GM23248 (cell line): ENCODE measurements around the gene NR3C2. TPM values are rescaled to one million over a fixed set of nuclear protein-coding genes. Genes with fewer than 3 reads are reported as not detected.
A peak's percentile ranks its signal among the peaks of the same experiment; 100 is the strongest.

Experiments
- DNase-seq: peaks from one replicate; pipeline ENCODE4 v3.0.0-alpha.2; 2015
- H2AFZ ChIP-seq: fragments of 200-600 bp; sonication (generic); 2 replicates; pipeline ENCODE4 v1.6.1; 2016; ENCODE audit warnings: antibody characterized with exemption
- H3F3A ChIP-seq: fragments of 200-600 bp; sonication (generic); 2 replicates; pipeline ENCODE4 v1.6.1; 2016; ENCODE audit warnings: mild to moderate bottlenecking, antibody characterized with exemption, mixed run types; ENCODE audit not compliant: insufficient read depth
- H3K27ac ChIP-seq: fragments of 200-600 bp; sonication (generic); 2 replicates; pipeline ENCODE4 v1.5.1; 2016; ENCODE audit warnings: mild to moderate bottlenecking
- H3K27me3 ChIP-seq: fragments of 200-600 bp; sonication (generic); replicated peaks from 2 replicates; pipeline ENCODE4 v1.6.1; 2016; ENCODE audit warnings: mild to moderate bottlenecking; ENCODE audit not compliant: insufficient read depth
- H3K36me3 ChIP-seq: fragments of 200-600 bp; sonication (generic); 2 replicates; pipeline ENCODE4 v1.6.1; 2016; ENCODE audit warnings: low read depth, mild to moderate bottlenecking
- H3K4me1 ChIP-seq: fragments of 200-600 bp; sonication (generic); 2 replicates; pipeline ENCODE4 v1.6.1; 2016; ENCODE audit warnings: mild to moderate bottlenecking; ENCODE audit not compliant: insufficient read depth
- H3K4me2 ChIP-seq: fragments of 200-600 bp; sonication (generic); one replicate; pipeline ENCODE4 v1.6.1; 2016; ENCODE audit warnings: mild to moderate bottlenecking; ENCODE audit not compliant: unreplicated experiment
- H3K4me3 ChIP-seq: fragments of 200-600 bp; sonication (generic); 2 replicates; pipeline ENCODE4 v1.5.1; 2016; ENCODE audit warnings: mild to moderate bottlenecking
- H3K79me2 ChIP-seq: fragments of 200-600 bp; sonication (generic); 2 replicates; pipeline ENCODE4 v1.6.1; 2016; ENCODE audit warnings: mild to moderate bottlenecking; ENCODE audit not compliant: insufficient read depth
- H3K9ac ChIP-seq: fragments of 200-600 bp; sonication (generic); 2 replicates; pipeline ENCODE4 v1.6.1; 2016; ENCODE audit warnings: mild to moderate bottlenecking
- H3K9me2 ChIP-seq: fragments of 200-600 bp; sonication (generic); 2 replicates; pipeline ENCODE4 v1.6.1; 2016; ENCODE audit warnings: mixed run types, mild to moderate bottlenecking, moderate library complexity; ENCODE audit not compliant: insufficient read depth
- H3K9me3 ChIP-seq: fragments of 200-600 bp; sonication (generic); one replicate; pipeline ENCODE4 v1.6.1; 2017; ENCODE audit warnings: low read depth
- H4K20me1 ChIP-seq: fragments of 200-600 bp; sonication (generic); 2 replicates; pipeline ENCODE4 v1.6.0; 2016; ENCODE audit not compliant: insufficient read depth
- EZH2 ChIP-seq: fragments of 200-600 bp; sonication (generic); IDR thresholded peaks from 2 replicates; pipeline ENCODE4 v1.6.1; 2018; ENCODE audit warnings: antibody characterized with exemption, mild to moderate bottlenecking; ENCODE audit not compliant: insufficient read depth, poor library complexity, severe bottlenecking
- EZH2phosphoT487 ChIP-seq: fragments of 200-600 bp; sonication (generic); IDR thresholded peaks from 2 replicates; pipeline ENCODE4 v1.6.1; 2018; ENCODE audit warnings: antibody characterized with exemption, moderate library complexity, mild to moderate bottlenecking, low read depth; ENCODE audit not compliant: insufficient read depth
- WGBS, 2 experiments: methylation state at CpG; one replicate each; pipeline ENCODE4 v1.1.6; 2015 to 2017; ENCODE audit warnings: low lambda C conversion rate in 2 of 2, low coverage in 1 of 2; ENCODE audit errors: missing lambda C conversion rate in 2 of 2; 5-methylcytosine and 5-hydroxymethylcytosine counted together
- in situ Hi-C: fragments of 300-500 bp; cut with MboI; formaldehyde crosslinking; loops from 2 replicates; pipeline ENCODE4 v1.15.0; 2020
- polyA plus RNA-seq: library from polyadenylated mRNA; unstranded; fragments of >200 nt; fragmentation: Nextera tagmentation; extraction: Ambion mirVana; gene quantifications from 2 replicates; pipeline ENCODE4 v1.2.1, GENCODE V29; 2016
- total RNA-seq: library from RNA; depleted of rRNA; stranded (reverse); fragments of >200 nt; shearing (Covaris generic); gene quantifications from 2 replicates; pipeline ENCODE4 v1.2.3, GENCODE V29; 2014

Gene NR3C2
- total and polyA plus RNA-seq, 2 experiments from 2014 or later, result 0.04 TPM; not detected in 1

DNA sequence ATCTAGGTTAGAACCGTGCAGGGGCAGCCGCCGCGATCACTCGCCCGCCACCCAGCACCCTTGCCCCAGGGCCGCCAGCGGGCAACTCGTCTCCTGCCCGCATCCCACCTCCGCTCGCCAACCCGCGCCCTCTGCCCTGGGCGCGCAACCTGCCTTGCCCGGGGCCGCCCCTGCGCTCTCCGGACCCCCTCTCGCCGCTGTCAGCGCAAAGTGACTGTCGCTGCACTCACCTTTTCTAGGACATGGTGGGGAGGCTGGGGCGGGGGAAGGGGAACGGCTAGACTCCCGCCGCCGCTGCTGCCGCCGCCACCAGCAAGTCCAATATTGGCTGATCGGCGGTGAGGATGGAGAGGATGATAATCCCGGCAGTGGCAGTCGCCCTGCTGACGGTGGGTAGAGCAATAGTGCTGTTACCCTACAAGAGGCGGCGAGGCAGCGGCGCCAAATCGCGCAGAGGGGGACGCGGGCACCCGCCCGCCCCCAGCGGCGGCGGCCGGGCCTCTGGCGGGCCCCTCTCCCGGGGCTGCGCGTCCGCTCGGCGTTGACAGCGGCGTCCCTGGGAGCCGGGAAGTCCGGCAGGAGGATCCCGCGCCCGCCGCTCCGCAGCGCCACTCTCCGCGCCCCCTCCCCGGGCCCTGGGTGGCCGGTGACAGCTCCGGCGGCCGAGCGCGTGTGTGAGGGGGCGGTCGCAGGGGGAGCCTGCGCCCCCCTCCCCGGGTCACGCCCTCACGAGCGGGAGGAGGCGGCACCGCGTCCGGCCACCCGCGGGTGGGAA is 2.3 kb upstream of the NR3C2 start:
- Histone ChIP-seq H3K4me1 (0 out of 2 replicates have a peak, but pooled peaks cover 10% of the 10 kb centered on the region), H3K79me2 (no peaks in the 10 kb centered on the region), H3K4me3 (peak overlapping the region; percentile 93), H3K27ac (no peak overlapping the region), H3K36me3 (no peaks in the 10 kb centered on the region), H3K9me2 (no peaks in the 10 kb centered on the region), H2AFZ (peak overlapping the region; percentile 59), H3K4me2 (peak overlapping the region; percentile 96), H3K9ac (no peak overlapping the region), H3F3A (peaks cover 14% of the 10 kb centered on the region; the same call in 1 of the 2 replicates), H3K9me3 (no peaks in the 10 kb centered on the region), H3K27me3 (peaks cover 52% of the 10 kb centered on the region), H4K20me1 (no peaks in the 10 kb centered on the region)
- WGBS, 2 experiments, result 1 to 2% methylated on average over 47 to 87 of the region's 89 CpGs
- DNase-seq, result peak; percentile 34
- TF ChIP-seq EZH2phosphoT487, result peak; percentile 78
- peak; percentile 92 for TF ChIP-seq EZH2
- in situ Hi-C loops, result no loop called here

DNA sequence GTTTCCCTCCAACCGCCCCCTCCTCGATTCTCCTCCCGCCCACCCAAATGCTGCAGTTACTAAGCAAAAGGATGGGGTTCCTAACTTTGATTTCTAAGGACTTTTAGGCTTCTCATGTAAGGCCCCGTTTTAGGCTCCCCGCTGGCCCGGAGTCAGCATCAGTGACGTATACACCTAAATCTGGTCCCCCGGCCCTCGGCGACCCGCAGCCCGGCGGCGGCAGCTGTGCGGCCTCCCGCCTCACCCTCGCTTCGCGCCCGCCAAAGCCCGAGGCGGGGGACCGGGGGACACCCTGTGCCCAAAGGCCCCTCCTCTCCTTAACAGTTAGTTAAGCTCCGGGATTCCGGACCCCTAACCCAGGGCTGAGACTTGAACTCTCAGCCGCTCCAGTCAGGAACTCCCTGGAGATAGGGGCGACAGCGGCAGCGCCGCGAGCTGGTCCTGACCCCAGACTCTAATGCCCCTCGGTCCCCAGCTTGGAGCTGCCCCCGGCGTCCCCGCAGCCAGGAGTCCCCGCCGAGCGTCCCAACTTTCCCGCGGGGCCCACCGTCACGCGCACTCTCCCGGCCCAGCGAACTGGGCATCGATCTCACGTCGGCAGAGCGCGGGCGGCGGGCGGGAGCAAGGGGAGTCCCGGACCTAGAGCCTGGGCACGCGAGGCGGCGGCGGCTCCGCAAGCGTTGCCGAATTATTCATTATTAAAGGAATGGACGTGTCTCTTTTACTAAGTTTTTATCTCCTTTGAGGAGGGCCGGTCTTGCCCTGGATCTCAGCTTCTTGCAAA is 1.5 kb upstream of the NR3C2 start:
- Histone ChIP-seq H3K36me3 (no peaks in the 10 kb centered on the region), H3K4me2 (peak overlapping the region; percentile 96), H2AFZ (peak overlapping the region; percentile 59), H3K4me1 (0 out of 2 replicates have a peak, but pooled peaks cover 10% of the 10 kb centered on the region), H3K9me3 (no peaks in the 10 kb centered on the region), H3K9ac (no peak overlapping the region), H3K4me3 (peak overlapping the region; percentile 93), H3K27me3 (peaks cover 54% of the 10 kb centered on the region), H4K20me1 (no peaks in the 10 kb centered on the region), H3F3A (peaks cover 14% of the 10 kb centered on the region; the same call in 1 of the 2 replicates), H3K9me2 (no peaks in the 10 kb centered on the region), H3K27ac (no peak overlapping the region), H3K79me2 (no peaks in the 10 kb centered on the region)
- no peak; the same call in 1 of the 2 replicates for TF ChIP-seq EZH2phosphoT487
- TF ChIP-seq EZH2, result peak; percentile 83
- in situ Hi-C loops, result no loop called here
- DNase-seq, result peak; percentile 53
- WGBS, 2 experiments, result 2% methylated on average over 60 to 62 of the region's 64 CpGs

DNA sequence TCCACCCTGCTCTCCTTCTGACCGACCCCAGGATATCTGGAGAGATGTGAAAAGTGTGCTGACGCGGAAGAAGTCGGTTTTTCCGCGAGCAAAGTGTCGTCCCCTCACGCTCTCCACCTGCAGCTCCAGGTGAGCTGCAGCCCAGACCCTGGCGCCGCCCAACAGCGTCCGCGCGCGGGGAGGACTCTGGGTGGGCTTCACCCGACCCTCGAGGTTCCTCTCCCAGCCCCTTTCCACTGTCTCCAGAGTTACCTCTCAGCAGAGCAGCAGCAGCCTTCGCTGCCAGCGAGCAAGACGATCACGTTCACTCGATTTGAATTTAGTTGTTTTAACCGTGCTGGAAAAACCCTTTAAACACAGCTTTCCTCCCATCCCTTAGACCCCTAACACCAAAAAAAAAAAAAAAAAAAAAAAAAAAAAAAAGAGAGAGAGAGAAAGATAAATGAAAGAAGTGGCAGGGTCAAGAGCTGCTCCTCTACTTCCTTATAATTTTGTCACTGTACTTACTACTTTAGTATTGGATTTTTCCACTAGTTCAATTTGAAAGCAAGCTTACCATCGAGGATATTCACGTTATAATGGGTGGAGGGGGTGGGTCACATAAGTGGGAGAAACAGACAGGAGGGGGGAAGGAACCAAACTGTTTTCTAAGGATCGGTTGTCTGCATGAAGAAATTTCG is 758 bp upstream of the NR3C2 start:
- Histone ChIP-seq H4K20me1 (no peaks in the 10 kb centered on the region), H3K4me1 (0 out of 2 replicates have a peak, but pooled peaks cover 10% of the 10 kb centered on the region), H3K9me2 (no peaks in the 10 kb centered on the region), H3K27ac (no peak overlapping the region), H3K9ac (peak overlapping the region; percentile 76), H3K27me3 (peaks cover 57% of the 10 kb centered on the region), H3K4me3 (peak overlapping the region; percentile 93), H3F3A (peaks cover 14% of the 10 kb centered on the region; the same call in 1 of the 2 replicates), H3K9me3 (no peaks in the 10 kb centered on the region), H2AFZ (peak overlapping the region; percentile 100), H3K4me2 (peak overlapping the region; percentile 96), H3K79me2 (no peaks in the 10 kb centered on the region), H3K36me3 (no peaks in the 10 kb centered on the region)
- no peak for TF ChIP-seq EZH2phosphoT487
- TF ChIP-seq EZH2, result peak; percentile 96
- in situ Hi-C loops, result no loop called here
- DNase-seq, result no peak
- WGBS, 2 experiments, result 0 to 2% methylated on average over 21 to 27 of the region's 27 CpGs

DNA sequence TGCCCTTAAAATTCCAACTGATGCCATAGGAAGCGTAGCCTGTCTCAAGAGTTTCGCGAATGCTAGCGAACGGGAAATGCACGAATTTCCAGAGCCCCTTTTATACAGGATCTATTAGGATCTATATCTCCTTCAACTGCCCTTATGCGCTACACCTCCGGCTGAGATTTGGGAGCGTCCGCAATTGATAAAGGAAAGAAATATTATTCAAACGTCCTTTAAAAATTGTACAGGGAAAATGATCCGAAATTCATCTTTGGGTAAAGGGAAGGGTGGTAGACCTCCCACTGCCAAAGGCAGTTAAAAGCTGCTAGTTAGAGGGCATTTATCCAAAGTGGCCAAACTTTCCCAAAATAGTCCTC is 609 bp downstream of the NR3C2 start:
- Histone ChIP-seq H3K4me3 (peak overlapping the region; percentile 93), H3K27ac (no peak overlapping the region), H3F3A (peaks cover 6% of the 10 kb centered on the region; the same call in 1 of the 2 replicates), H3K27me3 (peaks cover 53% of the 10 kb centered on the region), H3K9me2 (no peaks in the 10 kb centered on the region), H4K20me1 (no peaks in the 10 kb centered on the region), H3K36me3 (no peaks in the 10 kb centered on the region), H3K9me3 (no peaks in the 10 kb centered on the region), H3K4me2 (peak overlapping the region; percentile 96), H3K9ac (no peak overlapping the region), H3K79me2 (no peaks in the 10 kb centered on the region), H2AFZ (peak overlapping the region; percentile 100), H3K4me1 (0 out of 2 replicates have a peak, but pooled peaks cover 10% of the 10 kb centered on the region)
- TF ChIP-seq EZH2 (peak; percentile 70), EZH2phosphoT487 (no peak)
- 1 to 2% methylated on average over 12 of the region's 12 CpGs for WGBS, 2 experiments
- peak; percentile 21 for DNase-seq
- in situ Hi-C loops, result no loop called here
